ENCODE measurements around the gene STK11IP.

DNA sequence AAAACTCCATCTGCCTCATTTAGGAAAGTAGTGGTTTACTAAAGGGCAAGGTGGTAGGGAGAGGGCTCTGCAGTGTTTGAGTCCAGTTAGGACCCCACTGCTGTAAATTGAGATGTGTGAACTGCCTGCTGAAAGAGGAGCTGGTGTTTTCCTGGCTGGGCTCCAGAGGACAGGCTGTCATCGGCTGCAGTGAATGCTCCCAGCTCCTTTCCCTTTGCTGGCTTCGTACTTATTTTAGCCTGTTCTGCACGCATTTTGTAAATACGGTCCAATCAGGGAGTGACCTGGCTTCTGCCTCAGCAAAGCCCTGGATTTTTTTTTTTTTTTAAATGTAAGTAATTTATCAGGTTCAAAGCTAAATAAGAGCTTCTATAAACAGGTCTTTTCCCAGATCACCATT is 67.3 kb downstream of the STK11IP start:
- TF ChIP-seq CTCF (IDR thresholded peaks at IDR 0.05 in 2 of 3, conservative IDR thresholded peaks at IDR 0.05 in 1 of 3; ENCODE audit: borderline replicate concordance in 1 of 3, insufficient read depth in 1 of 3, low read depth in 2 of 3, low read length in 2 of 3): no peak
- TF ChIP-seq YY1 (IDR thresholded peaks at IDR 0.05; ENCODE audit: extremely low read depth, insufficient replicate concordance, low read depth, low read length): no peak
- TF ChIP-seq EZH2 (IDR thresholded peaks at IDR 0.05): no peak
- TF ChIP-seq SRF (IDR thresholded peaks at IDR 0.05; ENCODE audit: low read depth): no peak
- TF ChIP-seq EZH2phosphoT487 (IDR thresholded peaks at IDR 0.05; ENCODE audit: borderline replicate concordance): no peak
- TF ChIP-seq ELF1 (IDR thresholded peaks at IDR 0.05; ENCODE audit: borderline replicate concordance, low read depth): no peak
- TF ChIP-seq, protein P1, sequence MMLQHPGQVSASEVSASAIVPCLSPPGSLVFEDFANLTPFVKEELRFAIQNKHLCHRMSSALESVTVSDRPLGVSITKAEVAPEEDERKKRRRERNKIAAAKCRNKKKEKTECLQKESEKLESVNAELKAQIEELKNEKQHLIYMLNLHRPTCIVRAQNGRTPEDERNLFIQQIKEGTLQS (IDR thresholded peaks at IDR 0.05): no peak
- no peak for TF ChIP-seq SP1 (IDR thresholded peaks at IDR 0.05; ENCODE audit: low read depth)

Measured in HCT116 (cell line).